ENCODE data around the gene TMEM238. TPM values are rescaled to one million over a fixed set of nuclear protein-coding genes. Genes with fewer than 3 reads are reported as not detected.

Gene TMEM238
- total RNA-seq, 1 donor from 2014 or later = not detected

GRCh38 chr19:55353803-55354697 lies 30.0 kb downstream of the TMEM238 start:
- H3K9me3 ChIP-seq = no peaks in the 10 kb centered on the region
- intact Hi-C loops (cut with DNase I) = no loop called here
- DNase-seq (ENCODE audit: low spot score in 2 of 2) = peak in 1 of 2 donors; percentile 78
- H3K4me1 ChIP-seq = peaks cover 3 to 12% of the 10 kb centered on the region in 2 donors
- H3K27me3 ChIP-seq = peaks cover 11% of the 10 kb centered on the region
- TF ChIP-seq CTCF (IDR thresholded peaks at IDR 0.05) = no peak
- H3K4me3 ChIP-seq = peak overlapping the region; percentile 47 to 59
- no peak overlapping the region for H3K27ac ChIP-seq
- no peaks in the 10 kb centered on the region for H3K36me3 ChIP-seq

GRCh38 chr19:55353356-55353802 lies 30.7 kb downstream of the TMEM238 start:
- H3K4me3 ChIP-seq = peak overlapping the region; percentile 47 to 59
- no peak for DNase-seq (ENCODE audit: low spot score in 2 of 2)
- H3K36me3 ChIP-seq = no peaks in the 10 kb centered on the region
- H3K27me3 ChIP-seq = peaks cover 11% of the 10 kb centered on the region
- intact Hi-C loops (cut with DNase I) = no loop called here
- TF ChIP-seq CTCF (IDR thresholded peaks at IDR 0.05) = no peak
- H3K27ac ChIP-seq = no peak overlapping the region
- H3K9me3 ChIP-seq = no peaks in the 10 kb centered on the region
- H3K4me1 ChIP-seq = peaks cover 3 to 12% of the 10 kb centered on the region in 2 donors

- Histone ChIP-seq H3K36me3 (no peaks in the 10 kb centered on the region), H3K27me3 (peaks cover 11% of the 10 kb centered on the region), H3K27ac (no peak overlapping the region), H3K4me1 (peaks cover 3 to 12% of the 10 kb centered on the region in 2 donors), H3K4me3 (no peak overlapping the region), H3K9me3 (no peaks in the 10 kb centered on the region)
- DNase-seq (ENCODE audit: low spot score in 2 of 2) = no peak
- intact Hi-C loops (cut with DNase I) = no loop called here
- no peak for TF ChIP-seq CTCF (IDR thresholded peaks at IDR 0.05)
Observed at GRCh38 chr19:55352549-55353145, 31.4 kb downstream of the TMEM238 start.

- Histone ChIP-seq H3K4me1 (peaks cover 3 to 12% of the 10 kb centered on the region in 2 donors), H3K36me3 (peaks cover 0 to 5% of the 10 kb centered on the region in 2 donors), H3K27me3 (peaks cover 11% of the 10 kb centered on the region), H3K4me3 (no peak overlapping the region), H3K9me3 (no peaks in the 10 kb centered on the region), H3K27ac (no peak overlapping the region)
- DNase-seq (ENCODE audit: low spot score in 2 of 2) = no peak
- intact Hi-C loops (cut with DNase I) = no loop called here
- TF ChIP-seq CTCF (IDR thresholded peaks at IDR 0.05) = no peak
Observed at GRCh38 chr19:55352040-55352439, 32.1 kb downstream of the TMEM238 start.

GRCh38 chr19:55350620-55351315 lies 33.3 kb downstream of the TMEM238 start:
- intact Hi-C loops (cut with DNase I) = no loop called here
- Histone ChIP-seq H3K27me3 (peaks cover 11% of the 10 kb centered on the region), H3K9me3 (no peaks in the 10 kb centered on the region), H3K4me3 (no peak overlapping the region), H3K27ac (no peak overlapping the region), H3K36me3 (peaks cover 0 to 13% of the 10 kb centered on the region in 2 donors), H3K4me1 (peaks cover 3 to 12% of the 10 kb centered on the region in 2 donors)
- DNase-seq (ENCODE audit: low spot score in 2 of 2) = no peak
- TF ChIP-seq CTCF (IDR thresholded peaks at IDR 0.05) = no peak

Data from ascending aorta (tissue), 2 donors.